ENCODE data around the gene GSTM4.

GRCh38 chr1:109613361-109614147 lies 42.3 kb upstream of the GSTM4 start:
- TF ChIP-seq CTCF (IDR thresholded peaks at IDR 0.05 in 8 of 11, conservative IDR thresholded peaks at IDR 0.05 in 3 of 11) (no peak), POLR2AphosphoS5 (IDR thresholded peaks at IDR 0.05) (no peak), POLR2A (IDR thresholded peaks at IDR 0.05) (no peak)

Measured in spleen (tissue), 7 donors.